ENCODE measurements around the gene GRIA3. TPM values are rescaled to one million over a fixed set of nuclear protein-coding genes. Genes with fewer than 3 reads are reported as not detected.
"Not testable (repeated sequence)": the region's sequence is repeated elsewhere in the genome, so short reads cannot be mapped to it uniquely, and the experiment has no call there.

The GRIA3 gene
- total and polyA plus RNA-seq, 10 of the 15 experiments (the other 5 are each of a cell fraction or from before 2014, with no cell fraction given), result 0.45 to 4.3 (median 2.2) TPM

DNA sequence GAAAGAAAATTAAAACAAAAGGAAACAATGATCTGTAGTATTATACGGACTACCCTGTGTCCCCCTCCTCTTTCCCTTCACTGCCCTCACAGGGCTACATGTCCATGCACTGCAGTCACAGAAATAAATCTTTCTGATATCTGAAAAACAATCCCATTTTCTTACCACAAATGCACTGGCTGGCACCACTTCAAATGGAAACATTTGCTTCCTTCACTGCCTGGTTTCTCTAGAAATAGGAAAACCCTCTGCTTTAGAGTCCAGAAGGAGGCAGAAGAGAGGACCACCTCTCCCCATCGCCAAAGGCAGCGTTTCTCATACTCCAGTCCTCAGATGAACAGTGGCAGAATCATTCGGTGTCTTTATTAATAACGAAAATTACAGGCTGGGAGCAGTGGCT is 98.2 kb downstream of the GRIA3 start:
- H3K4me2 ChIP-seq (ENCODE audit: control insufficient read depth, insufficient read depth), result no peak overlapping the region
- no peak overlapping the region for H3K27ac ChIP-seq (ENCODE audit: control insufficient read depth, insufficient read depth)
- BruUV-seq (replicated peaks), result no TSS peak
- RAD21 ChIA-PET (ENCODE audit: unreplicated experiment), result interaction anchor here (1.1 kb wide), 1 partner anchor 14 kb away, joined by 3 read pairs; no protein-coding TSS in a partner anchor
- DNase-seq (ENCODE audit: low read depth, low spot score), result no peak
- SMC1A ChIA-PET (ENCODE audit: uncharacterized antibody, unreplicated experiment), result interaction anchor here (0.6 to 8.7 kb wide), 4 partner anchors 8 to 139 kb away, joined by 3 to 122 read pairs (median 4); no protein-coding TSS in a partner anchor
- 67% methylated on average over 5 of the region's 5 CpGs for WGBS (ENCODE audit: insufficient coverage, insufficient replicate concordance, low lambda C conversion rate, missing lambda C conversion rate)
- no peaks in the 10 kb centered on the region for H3K79me2 ChIP-seq (ENCODE audit: control insufficient read depth, insufficient read depth, low read length)
- H3K9me3 ChIP-seq (replicated peaks; ENCODE audit: control insufficient read depth, insufficient read depth, low read length), result no peaks in the 10 kb centered on the region
- no peaks in the 10 kb centered on the region for H3K27me3 ChIP-seq (replicated peaks in 1 of 2; ENCODE audit: control insufficient read depth in 2 of 2, insufficient read depth in 2 of 2, low read length in 1 of 2)
- H3K4me1 ChIP-seq (ENCODE audit: control insufficient read depth, insufficient read depth, low read length), result no peaks in the 10 kb centered on the region
- H3K9ac ChIP-seq (ENCODE audit: control insufficient read depth, insufficient read depth, low read length), result no peak overlapping the region
- H2AFZ ChIP-seq (ENCODE audit: control insufficient read depth, low read depth, low read length), result no peak overlapping the region
- POLR2A ChIA-PET, result no interaction called here
- H3K36me3 ChIP-seq (ENCODE audit: control insufficient read depth in 2 of 2, insufficient read depth in 2 of 2, low read length in 1 of 2), result no peaks in the 10 kb centered on the region
- TF ChIP-seq MEF2B (IDR thresholded peaks at IDR 0.05; ENCODE audit: partially characterized antibody, poor library complexity, severe bottlenecking) (no peak), ZNF207 (IDR thresholded peaks at IDR 0.05; ENCODE audit: borderline replicate concordance) (no peak), POU2F2 (IDR thresholded peaks at IDR 0.05; ENCODE audit: borderline replicate concordance, low read depth, low read length) (no peak), RFX5 (IDR thresholded peaks at IDR 0.05; ENCODE audit: low read depth, low read length) (no peak), EZH2 (IDR thresholded peaks at IDR 0.05; ENCODE audit: borderline replicate concordance, control insufficient read depth, low read depth, low read length) (no peak)
- TF ChIP-seq, protein P1, sequence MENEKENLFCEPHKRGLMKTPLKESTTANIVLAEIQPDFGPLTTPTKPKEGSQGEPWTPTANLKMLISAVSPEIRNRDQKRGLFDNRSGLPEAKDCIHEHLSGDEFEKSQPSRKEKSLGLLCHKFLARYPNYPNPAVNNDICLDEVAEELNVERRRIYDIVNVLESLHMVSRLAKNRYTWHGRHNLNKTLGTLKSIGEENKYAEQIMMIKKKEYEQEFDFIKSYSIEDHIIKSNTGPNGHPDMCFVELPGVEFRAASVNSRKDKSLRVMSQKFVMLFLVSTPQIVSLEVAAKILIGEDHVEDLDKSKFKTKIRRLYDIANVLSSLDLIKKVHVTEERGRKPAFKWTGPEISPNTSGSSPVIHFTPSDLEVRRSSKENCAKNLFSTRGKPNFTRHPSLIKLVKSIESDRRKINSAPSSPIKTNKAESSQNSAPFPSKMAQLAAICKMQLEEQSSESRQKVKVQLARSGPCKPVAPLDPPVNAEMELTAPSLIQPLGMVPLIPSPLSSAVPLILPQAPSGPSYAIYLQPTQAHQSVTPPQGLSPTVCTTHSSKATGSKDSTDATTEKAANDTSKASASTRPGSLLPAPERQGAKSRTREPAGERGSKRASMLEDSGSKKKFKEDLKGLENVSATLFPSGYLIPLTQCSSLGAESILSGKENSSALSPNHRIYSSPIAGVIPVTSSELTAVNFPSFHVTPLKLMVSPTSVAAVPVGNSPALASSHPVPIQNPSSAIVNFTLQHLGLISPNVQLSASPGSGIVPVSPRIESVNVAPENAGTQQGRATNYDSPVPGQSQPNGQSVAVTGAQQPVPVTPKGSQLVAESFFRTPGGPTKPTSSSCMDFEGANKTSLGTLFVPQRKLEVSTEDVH (IDR thresholded peaks at IDR 0.05; ENCODE audit: low read depth, partially characterized antibody), result no peak
- intact Hi-C loops (cut with micrococcal nuclease; ENCODE audit: unreplicated experiment) (no loop called here), in situ Hi-C loops (cut with MboI) (no loop called here)
- H3K4me3 ChIP-seq, result no peak overlapping the region
- H4K20me1 ChIP-seq (ENCODE audit: control insufficient read depth, insufficient read depth), result no peaks in the 10 kb centered on the region
- CTCF ChIA-PET, result interaction anchor here (1.1 to 9.7 kb wide), 2 partner anchors 15 to 140 kb away, joined by 3 to 128 read pairs; no protein-coding TSS in a partner anchor
- FAIRE-seq, result no peak
- ATAC-seq, result no peak

GRCh38 chrX:123283407-123283806 is 99.3 kb downstream of the GRIA3 start:
- in situ Hi-C loops (cut with MboI), result not testable (repeated sequence)
- CTCF ChIA-PET, result interaction anchor here (1.0 to 9.7 kb wide), 2 partner anchors 40 to 139 kb away, joined by 3 to 128 read pairs; no protein-coding TSS in a partner anchor

More at GRCh38 chrX:123283407-123283806, 99.3 kb downstream of the GRIA3 start:
- ATAC-seq; intact Hi-C loops (cut with micrococcal nuclease; ENCODE audit: unreplicated experiment); H3K27ac ChIP-seq (ENCODE audit: control insufficient read depth, insufficient read depth); H2AFZ ChIP-seq (ENCODE audit: control insufficient read depth, low read depth, low read length); H3K4me1 ChIP-seq (ENCODE audit: control insufficient read depth, insufficient read depth, low read length); H3K9ac ChIP-seq (ENCODE audit: control insufficient read depth, insufficient read depth, low read length); H3K4me2 ChIP-seq (ENCODE audit: control insufficient read depth, insufficient read depth); POLR2A ChIA-PET; H3K79me2 ChIP-seq (ENCODE audit: control insufficient read depth, insufficient read depth, low read length); H3K36me3 ChIP-seq (ENCODE audit: control insufficient read depth in 2 of 2, insufficient read depth in 2 of 2, low read length in 1 of 2); BruUV-seq (replicated peaks); DNase-seq (ENCODE audit: low read depth, low spot score); H3K4me3 ChIP-seq; FAIRE-seq; H3K27me3 ChIP-seq (replicated peaks in 1 of 2; ENCODE audit: control insufficient read depth in 2 of 2, insufficient read depth in 2 of 2, low read length in 1 of 2); H3K9me3 ChIP-seq (replicated peaks; ENCODE audit: control insufficient read depth, insufficient read depth, low read length); H4K20me1 ChIP-seq (ENCODE audit: control insufficient read depth, insufficient read depth): not testable (repeated sequence)
- RAD21 ChIA-PET (ENCODE audit: unreplicated experiment), result interaction anchor here (1.1 kb wide), 1 partner anchor 16 kb away, joined by 3 read pairs; no protein-coding TSS in a partner anchor
- 0% methylated on average over 6 of the region's 6 CpGs for WGBS (ENCODE audit: insufficient coverage, insufficient replicate concordance, low lambda C conversion rate, missing lambda C conversion rate)
- SMC1A ChIA-PET (ENCODE audit: uncharacterized antibody, unreplicated experiment), result interaction anchor here (1.0 kb wide), 1 partner anchor 24 kb away, joined by 3 read pairs; no protein-coding TSS in a partner anchor
